ENCODE results near the gene LALBA. TPM values are rescaled to one million over a fixed set of nuclear protein-coding genes. Genes with fewer than 3 reads are reported as not detected.

LALBA gene
- not detected in 2 replicates for total RNA-seq (2012; rRNA removed)

DNA sequence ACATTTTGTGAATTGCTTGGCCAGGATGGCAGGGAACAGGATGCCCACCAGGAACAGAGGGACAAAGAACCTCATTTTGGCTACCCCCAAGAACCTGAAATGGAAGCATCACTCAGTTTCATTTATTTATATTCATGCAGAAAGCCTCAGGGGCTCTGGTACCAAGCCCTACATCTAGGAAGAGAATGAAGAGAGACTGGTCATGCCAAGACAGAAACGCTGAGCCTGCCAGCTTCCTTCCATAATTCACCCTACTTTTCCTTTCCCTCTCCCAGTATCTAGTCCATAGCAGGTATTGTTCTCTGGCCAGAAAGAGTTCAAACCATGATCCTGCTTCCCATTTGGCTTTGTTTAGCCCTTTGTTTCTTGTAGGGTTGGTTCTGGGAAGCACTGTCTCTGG is at the start of gene LALBA:
TSS of gene LALBA (minus strand) at position 101 of the 400 bp plus-strand sequence. CDS start at position 75, 26 bp downstream.
- no peaks in the 10 kb centered on the region for H3K4me1 ChIP-seq (ENCODE audit: control insufficient read depth, insufficient read depth, low read length)
- H3K4me3 ChIP-seq (ENCODE audit: low read length) = no peak within 1 kb of the TSS
- H3K4me2 ChIP-seq (ENCODE audit: low read length) = no peak within 1 kb of the TSS
- no peaks in the 10 kb centered on the region for H3K36me3 ChIP-seq (ENCODE audit: insufficient read depth, low read length)
- no peaks in the 10 kb centered on the region for H3K9me3 ChIP-seq (replicated peaks; ENCODE audit: low read length)
- no peak within 1 kb of the TSS for H3K9ac ChIP-seq (ENCODE audit: low read depth, low read length)
- peaks cover 21% of the 10 kb centered on the region for H3K27me3 ChIP-seq (ENCODE audit: control insufficient read depth, insufficient read depth, low read length)

- Histone ChIP-seq H3K4me3 (ENCODE audit: low read length) (no peak overlapping the region), H3K4me1 (ENCODE audit: control insufficient read depth, insufficient read depth, low read length) (no peaks in the 10 kb centered on the region), H3K36me3 (ENCODE audit: insufficient read depth, low read length) (no peaks in the 10 kb centered on the region), H3K27me3 (ENCODE audit: control insufficient read depth, insufficient read depth, low read length) (peaks cover 40% of the 10 kb centered on the region), H3K9me3 (replicated peaks; ENCODE audit: low read length) (no peaks in the 10 kb centered on the region), H3K4me2 (ENCODE audit: low read length) (no peak overlapping the region), H3K9ac (ENCODE audit: low read depth, low read length) (no peak overlapping the region)
Observed at GRCh38 chr12:48618541-48618940, 48.7 kb upstream of the LALBA start.

GRCh38 chr12:48615681-48616080 is 45.8 kb upstream of the LALBA start:
- no peaks in the 10 kb centered on the region for H3K36me3 ChIP-seq (ENCODE audit: insufficient read depth, low read length)
- no peak overlapping the region for H3K4me2 ChIP-seq (ENCODE audit: low read length)

GRCh38 chr12:48613321-48613720 is 43.5 kb upstream of the LALBA start:
- Histone ChIP-seq H3K4me1 (ENCODE audit: control insufficient read depth, insufficient read depth, low read length) (no peaks in the 10 kb centered on the region), H3K4me3 (ENCODE audit: low read length) (no peak overlapping the region), H3K4me2 (ENCODE audit: low read length) (no peak overlapping the region), H3K9me3 (replicated peaks; ENCODE audit: low read length) (no peaks in the 10 kb centered on the region), H3K9ac (ENCODE audit: low read depth, low read length) (no peak overlapping the region), H3K36me3 (ENCODE audit: insufficient read depth, low read length) (no peaks in the 10 kb centered on the region), H3K27me3 (ENCODE audit: control insufficient read depth, insufficient read depth, low read length) (peaks cover 26% of the 10 kb centered on the region)

More at GRCh38 chr12:48615681-48616080, 45.8 kb upstream of the LALBA start:
- no peaks in the 10 kb centered on the region for H3K9me3 ChIP-seq (replicated peaks; ENCODE audit: low read length)
- peaks cover 35% of the 10 kb centered on the region for H3K27me3 ChIP-seq (ENCODE audit: control insufficient read depth, insufficient read depth, low read length)
- H3K4me3 ChIP-seq (ENCODE audit: low read length) = no peak overlapping the region
- H3K9ac ChIP-seq (ENCODE audit: low read depth, low read length) = no peak overlapping the region
- no peaks in the 10 kb centered on the region for H3K4me1 ChIP-seq (ENCODE audit: control insufficient read depth, insufficient read depth, low read length)

- Histone ChIP-seq H3K4me1 (ENCODE audit: control insufficient read depth, insufficient read depth, low read length) (no peaks in the 10 kb centered on the region), H3K9ac (ENCODE audit: low read depth, low read length) (no peak overlapping the region), H3K36me3 (ENCODE audit: insufficient read depth, low read length) (no peaks in the 10 kb centered on the region), H3K4me2 (ENCODE audit: low read length) (no peak overlapping the region), H3K9me3 (replicated peaks; ENCODE audit: low read length) (no peaks in the 10 kb centered on the region), H3K4me3 (ENCODE audit: low read length) (no peak overlapping the region), H3K27me3 (ENCODE audit: control insufficient read depth, insufficient read depth, low read length) (peaks cover 16% of the 10 kb centered on the region)
Observed at GRCh38 chr12:48602192-48602989, 32.5 kb upstream of the LALBA start.

DNA sequence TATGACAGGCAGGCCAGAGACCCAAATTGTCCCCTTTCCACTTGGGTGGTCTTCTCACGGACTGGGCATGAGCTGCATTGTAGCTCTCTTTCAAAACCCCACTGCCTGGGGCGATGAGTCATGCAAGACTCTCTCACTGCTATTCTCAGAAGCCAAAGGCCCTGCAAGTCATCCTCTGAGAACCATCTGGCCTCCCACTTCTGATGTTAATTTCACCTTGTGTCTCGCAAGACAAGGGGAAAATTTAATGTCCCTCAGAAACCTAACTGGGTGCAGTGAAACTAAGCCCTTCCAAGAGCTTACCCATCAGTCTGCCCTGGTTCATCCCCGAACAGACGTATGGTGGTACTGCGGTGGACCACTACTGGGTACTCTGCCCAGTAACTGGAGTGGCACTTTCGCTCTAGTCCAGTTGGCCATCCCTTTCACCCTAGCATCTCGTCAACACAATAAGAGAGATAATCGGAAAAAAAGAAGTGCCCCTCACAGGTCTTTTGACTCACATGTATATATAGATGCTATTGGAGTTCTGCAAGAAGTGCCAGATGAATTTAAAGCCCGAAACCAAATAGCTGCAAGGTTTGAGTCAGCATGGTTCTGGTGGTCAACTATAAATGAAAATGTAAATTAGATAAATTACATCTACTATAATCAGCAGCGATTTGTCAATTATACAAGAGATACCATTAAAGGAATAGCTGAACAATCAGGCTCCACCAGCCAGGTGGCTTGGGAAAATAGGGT is 31.3 kb upstream of the LALBA start:
- no peak overlapping the region for H3K4me2 ChIP-seq (ENCODE audit: low read length)
- H3K9me3 ChIP-seq (replicated peaks; ENCODE audit: low read length) = no peaks in the 10 kb centered on the region
- H3K36me3 ChIP-seq (ENCODE audit: insufficient read depth, low read length) = no peaks in the 10 kb centered on the region

DNA sequence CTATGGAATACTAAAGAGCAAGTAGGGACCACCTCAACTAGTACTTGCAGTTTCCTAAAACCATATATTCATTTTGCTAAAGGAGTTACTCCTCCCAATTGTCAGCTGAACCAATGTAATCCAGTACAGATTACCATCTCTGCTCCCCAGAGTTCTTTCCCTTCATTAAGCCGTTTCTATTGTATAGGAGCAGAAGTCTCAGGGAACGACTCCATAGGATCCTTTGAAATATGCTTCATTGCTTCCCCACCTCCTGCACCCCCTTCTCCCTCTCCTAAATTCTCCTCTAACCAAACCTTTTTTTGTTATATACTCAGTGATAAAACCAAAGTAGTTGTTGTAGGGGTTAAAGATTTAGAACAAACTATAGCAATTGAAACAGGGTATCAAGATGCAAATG is 30.7 kb upstream of the LALBA start:
- Histone ChIP-seq H3K4me2 (ENCODE audit: low read length) (no peak overlapping the region), H3K4me1 (ENCODE audit: control insufficient read depth, insufficient read depth, low read length) (no peaks in the 10 kb centered on the region), H3K36me3 (ENCODE audit: insufficient read depth, low read length) (no peaks in the 10 kb centered on the region), H3K4me3 (ENCODE audit: low read length) (no peak overlapping the region), H3K27me3 (ENCODE audit: control insufficient read depth, insufficient read depth, low read length) (peaks cover 19% of the 10 kb centered on the region), H3K9me3 (replicated peaks; ENCODE audit: low read length) (no peaks in the 10 kb centered on the region), H3K9ac (ENCODE audit: low read depth, low read length) (no peak overlapping the region)

More for the DNA sequence above, 31.3 kb upstream of the LALBA start:
- Histone ChIP-seq H3K9ac (ENCODE audit: low read depth, low read length) (no peak overlapping the region), H3K4me3 (ENCODE audit: low read length) (no peak overlapping the region), H3K4me1 (ENCODE audit: control insufficient read depth, insufficient read depth, low read length) (no peaks in the 10 kb centered on the region), H3K27me3 (ENCODE audit: control insufficient read depth, insufficient read depth, low read length) (peaks cover 19% of the 10 kb centered on the region)

GRCh38 chr12:48592591-48593086 is 22.8 kb upstream of the LALBA start:
- H3K4me1 ChIP-seq (ENCODE audit: control insufficient read depth, insufficient read depth, low read length) = no peaks in the 10 kb centered on the region
- no peaks in the 10 kb centered on the region for H3K9me3 ChIP-seq (replicated peaks; ENCODE audit: low read length)
- no peak overlapping the region for H3K4me3 ChIP-seq (ENCODE audit: low read length)
- no peak overlapping the region for H3K4me2 ChIP-seq (ENCODE audit: low read length)
- peaks cover 17% of the 10 kb centered on the region for H3K27me3 ChIP-seq (ENCODE audit: control insufficient read depth, insufficient read depth, low read length)
- no peak overlapping the region for H3K9ac ChIP-seq (ENCODE audit: low read depth, low read length)
- H3K36me3 ChIP-seq (ENCODE audit: insufficient read depth, low read length) = no peaks in the 10 kb centered on the region

DNA sequence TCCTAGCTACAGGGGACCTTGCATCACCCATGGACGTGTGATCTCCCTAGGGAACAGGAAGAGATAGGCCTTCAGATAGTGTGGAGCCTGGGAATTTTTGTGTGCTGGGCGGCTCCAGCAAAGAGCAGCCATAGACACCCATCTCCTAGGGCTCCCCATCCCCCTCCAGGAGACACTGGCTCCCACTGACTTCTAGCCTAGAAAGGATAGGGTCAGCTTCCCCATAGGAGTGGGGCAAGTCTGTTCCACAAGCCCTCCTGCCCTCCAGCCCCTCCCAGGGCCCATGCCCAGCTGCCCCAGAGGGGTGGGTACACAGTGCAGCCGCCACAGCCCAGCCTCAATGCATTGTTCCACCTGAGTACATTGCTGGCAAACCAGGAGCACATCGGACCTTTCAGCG is 16.5 kb upstream of the LALBA start:
- Histone ChIP-seq H3K9ac (ENCODE audit: low read depth, low read length) (no peak overlapping the region), H3K36me3 (ENCODE audit: insufficient read depth, low read length) (no peaks in the 10 kb centered on the region), H3K4me1 (ENCODE audit: control insufficient read depth, insufficient read depth, low read length) (no peaks in the 10 kb centered on the region), H3K4me2 (ENCODE audit: low read length) (no peak overlapping the region), H3K4me3 (ENCODE audit: low read length) (no peak overlapping the region), H3K9me3 (replicated peaks; ENCODE audit: low read length) (no peaks in the 10 kb centered on the region), H3K27me3 (ENCODE audit: control insufficient read depth, insufficient read depth, low read length) (peaks cover 18% of the 10 kb centered on the region)

DNA sequence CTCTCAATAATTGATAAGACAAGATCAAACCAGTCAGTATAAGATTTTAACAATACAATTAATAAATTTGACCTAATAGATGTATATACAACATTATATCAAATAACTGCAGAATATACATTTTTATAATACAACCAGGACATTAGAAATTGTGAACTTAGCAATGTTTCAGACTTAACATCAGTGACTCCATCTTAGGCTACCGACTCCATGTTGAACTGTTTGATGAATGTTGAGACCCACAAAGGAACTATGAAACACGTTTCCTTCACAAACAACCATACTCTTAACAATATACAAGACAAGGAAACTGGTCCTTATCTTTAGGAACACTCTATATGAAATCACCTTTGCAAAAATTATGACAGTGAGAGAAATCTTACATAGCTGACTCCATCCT is 13.9 kb upstream of the LALBA start:
- Histone ChIP-seq H3K9me3 (replicated peaks; ENCODE audit: low read length) (no peaks in the 10 kb centered on the region), H3K4me1 (ENCODE audit: control insufficient read depth, insufficient read depth, low read length) (no peaks in the 10 kb centered on the region), H3K9ac (ENCODE audit: low read depth, low read length) (no peak overlapping the region), H3K4me2 (ENCODE audit: low read length) (no peak overlapping the region), H3K27me3 (ENCODE audit: control insufficient read depth, insufficient read depth, low read length) (peaks cover 12% of the 10 kb centered on the region), H3K4me3 (ENCODE audit: low read length) (no peak overlapping the region), H3K36me3 (ENCODE audit: insufficient read depth, low read length) (no peaks in the 10 kb centered on the region)

- H3K4me3 ChIP-seq (ENCODE audit: low read length) = no peak overlapping the region
- no peaks in the 10 kb centered on the region for H3K9me3 ChIP-seq (replicated peaks; ENCODE audit: low read length)
- H3K9ac ChIP-seq (ENCODE audit: low read depth, low read length) = no peak overlapping the region
- no peaks in the 10 kb centered on the region for H3K4me1 ChIP-seq (ENCODE audit: control insufficient read depth, insufficient read depth, low read length)
- H3K36me3 ChIP-seq (ENCODE audit: insufficient read depth, low read length) = no peaks in the 10 kb centered on the region
- peaks cover 7% of the 10 kb centered on the region for H3K27me3 ChIP-seq (ENCODE audit: control insufficient read depth, insufficient read depth, low read length)
- no peak overlapping the region for H3K4me2 ChIP-seq (ENCODE audit: low read length)
Observed at GRCh38 chr12:48580831-48581230, 11.0 kb upstream of the LALBA start.

Measured in skeletal muscle satellite cell (primary cell).